Smooth muscle cell (in vitro differentiated cells): ENCODE results near the gene PAH. TPM values are rescaled to one million over a fixed set of nuclear protein-coding genes. Genes with fewer than 3 reads are reported as not detected.
A peak's percentile ranks its signal among the peaks of the same experiment; 100 is the strongest.

Source experiments
- DNase-seq: peaks from one replicate; lab custom pipeline; 2025; ENCODE audit not compliant: unreplicated experiment; lab: John Stamatoyannopoulos, UW
- H2AFZ ChIP-seq: fragments of 200-600 bp; sonication (generic); 2 replicates; pipeline ENCODE4 v1.6.0; 2016; ENCODE audit warnings: antibody characterized with exemption, low read depth, mild to moderate bottlenecking
- H3F3A ChIP-seq: fragments of 200-600 bp; sonication (generic); 2 replicates; pipeline ENCODE4 v1.6.0; 2017; ENCODE audit warnings: antibody characterized with exemption, low read depth
- H3K27ac ChIP-seq: fragments of 200-600 bp; sonication (generic); 2 replicates; pipeline ENCODE4 v1.5.1; 2016; ENCODE audit warnings: low read depth, mild to moderate bottlenecking
- H3K27me3 ChIP-seq: fragments of 200-600 bp; sonication (generic); 2 replicates; pipeline ENCODE4 v1.6.1; 2016; ENCODE audit warnings: low read depth, mild to moderate bottlenecking
- H3K36me3 ChIP-seq: fragments of 200-600 bp; sonication (generic); 2 replicates; pipeline ENCODE4 v1.5.1; 2016; ENCODE audit warnings: low read depth
- H3K4me1 ChIP-seq: fragments of 200-600 bp; sonication (generic); 2 replicates; pipeline ENCODE4 v1.5.1; 2016; ENCODE audit warnings: low read depth
- H3K4me2 ChIP-seq: fragments of 200-600 bp; sonication (generic); 2 replicates; pipeline ENCODE4 v1.6.0; 2016; ENCODE audit warnings: mild to moderate bottlenecking
- H3K4me3 ChIP-seq: fragments of 200-600 bp; sonication (generic); 2 replicates; pipeline ENCODE4 v1.5.1; 2016; ENCODE audit warnings: mild to moderate bottlenecking
- H3K79me2 ChIP-seq: fragments of 200-600 bp; sonication (generic); 2 replicates; pipeline ENCODE4 v1.6.0; 2016; ENCODE audit warnings: low read depth, mild to moderate bottlenecking
- H3K9ac ChIP-seq: fragments of 200-600 bp; sonication (generic); 2 replicates; pipeline ENCODE4 v1.6.0; 2016; ENCODE audit warnings: low read depth
- H3K9me3 ChIP-seq: fragments of 200-600 bp; sonication (generic); replicated peaks from 2 replicates; pipeline ENCODE4 v1.5.1; 2016; ENCODE audit warnings: low read depth
- H4K20me1 ChIP-seq: fragments of 200-600 bp; sonication (generic); 2 replicates; pipeline ENCODE4 v1.6.0; 2016; ENCODE audit warnings: low read depth
- CTCF ChIP-seq: fragments of 200-600 bp; sonication (generic); IDR thresholded peaks from 2 replicates; pipeline ENCODE4 v1.5.1; 2017; ENCODE audit warnings: borderline replicate concordance, mild to moderate bottlenecking, antibody characterized with exemption; ENCODE audit not compliant: insufficient read depth, poor library complexity, severe bottlenecking
- WGBS: methylation state at CpG from one replicate; pipeline ENCODE4 v1.1.7; 2016; ENCODE audit warnings: low lambda C conversion rate; 5-methylcytosine and 5-hydroxymethylcytosine counted together
- polyA plus RNA-seq: library from polyadenylated mRNA; unstranded; fragments of >200 nt; fragmentation: Nextera tagmentation; extraction: Ambion mirVana; gene quantifications from 2 replicates; pipeline ENCODE4 v1.2.1, GENCODE V29; 2016
- total RNA-seq: library from RNA; depleted of rRNA; stranded (reverse); fragments of >200 nt; gene quantifications from 2 replicates; pipeline ENCODE4 v1.2.3, GENCODE V29; 2014

The PAH gene
- total and polyA plus RNA-seq, 2 experiments from 2014 or later, result not detected

DNA sequence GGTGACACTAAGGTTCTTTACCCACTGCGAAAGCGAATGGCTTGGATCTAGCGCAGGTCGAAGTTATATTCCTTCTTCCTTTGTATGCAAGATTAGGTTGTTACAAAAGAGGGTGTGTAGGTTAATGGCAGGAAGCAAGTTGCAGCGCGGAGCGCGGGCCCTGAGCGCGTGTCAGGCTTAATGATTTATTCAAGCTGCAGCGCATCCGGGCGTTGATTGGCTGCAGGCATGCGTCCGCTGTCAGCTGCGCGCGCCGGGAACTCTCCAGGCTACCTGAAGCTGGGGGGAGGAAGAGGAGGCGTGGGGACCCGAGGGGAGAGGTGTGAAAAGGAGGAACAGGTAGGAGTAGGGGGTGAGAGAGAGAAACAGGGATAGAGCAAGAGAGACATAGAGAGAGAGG is 47.8 kb upstream of the PAH start:
- H3K4me3 ChIP-seq, result peak overlapping the region; percentile 13
- peaks cover 17% of the 10 kb centered on the region for H3K4me1 ChIP-seq
- 2% methylated on average over 19 of the region's 21 CpGs for WGBS
- H3K9me3 ChIP-seq, result no peaks in the 10 kb centered on the region
- no peak for DNase-seq
- H4K20me1 ChIP-seq, result no peaks in the 10 kb centered on the region
- no peak overlapping the region for H3K27ac ChIP-seq
- H3K4me2 ChIP-seq, result peak overlapping the region; percentile 60
- H3K27me3 ChIP-seq, result peaks cover 99% of the 10 kb centered on the region
- no peak for TF ChIP-seq CTCF
- no peak overlapping the region for H2AFZ ChIP-seq
- H3F3A ChIP-seq, result no peaks in the 10 kb centered on the region
- H3K36me3 ChIP-seq, result no peaks in the 10 kb centered on the region
- no peaks in the 10 kb centered on the region for H3K79me2 ChIP-seq
- no peak overlapping the region for H3K9ac ChIP-seq

DNA sequence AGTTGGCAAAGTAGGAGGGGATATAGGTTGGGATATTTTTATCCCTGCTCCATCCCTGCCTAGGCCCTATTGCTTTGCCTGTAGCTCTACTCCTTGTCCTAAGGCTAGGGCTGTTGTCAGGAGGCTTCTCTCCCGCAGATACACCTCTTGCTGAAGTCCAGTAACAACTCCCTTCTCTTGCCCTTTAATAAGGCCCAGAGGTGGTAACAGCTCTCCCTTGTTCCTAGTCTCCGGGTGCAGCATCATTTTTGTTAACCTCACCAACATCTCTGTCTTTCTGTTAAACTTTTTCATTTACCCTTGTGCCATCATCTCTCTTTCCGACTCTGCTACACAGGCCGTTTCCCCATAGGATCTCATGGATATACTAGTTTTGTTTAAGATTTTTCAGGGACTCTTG is 46.8 kb upstream of the PAH start:
- peaks cover 19% of the 10 kb centered on the region for H3K4me1 ChIP-seq
- H3K4me3 ChIP-seq, result no peak overlapping the region
- H2AFZ ChIP-seq, result no peak overlapping the region
- no peaks in the 10 kb centered on the region for H3K9me3 ChIP-seq
- no peaks in the 10 kb centered on the region for H3F3A ChIP-seq
- H3K36me3 ChIP-seq, result no peaks in the 10 kb centered on the region
- H3K27ac ChIP-seq, result no peak overlapping the region
- no peaks in the 10 kb centered on the region for H3K79me2 ChIP-seq
- no peak overlapping the region for H3K9ac ChIP-seq
- H3K4me2 ChIP-seq, result no peak overlapping the region
- H4K20me1 ChIP-seq, result no peaks in the 10 kb centered on the region
- no peak for DNase-seq
- peaks cover 99% of the 10 kb centered on the region for H3K27me3 ChIP-seq
- WGBS, result 82% methylated on average over 4 of the region's 4 CpGs
- TF ChIP-seq CTCF, result no peak

DNA sequence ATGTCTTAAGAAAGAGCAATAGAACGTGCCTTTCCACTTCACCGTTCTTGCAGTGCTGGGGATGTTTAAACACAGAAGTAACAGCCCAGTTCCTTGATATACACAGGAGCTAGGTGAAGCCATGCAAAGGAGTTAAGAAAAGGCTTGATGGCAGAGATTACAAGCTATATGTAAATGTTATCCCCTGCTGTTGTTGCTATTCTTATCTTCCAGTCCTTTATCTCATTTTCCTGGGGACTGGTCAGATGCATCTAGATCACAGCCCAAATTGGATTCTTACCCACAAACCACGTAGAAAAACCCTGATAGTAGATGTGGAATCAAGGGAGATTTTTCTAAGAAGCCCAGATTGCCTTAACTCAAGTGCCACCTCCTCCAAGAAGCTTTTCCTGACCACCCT is 45.9 kb upstream of the PAH start:
- 1% methylated on average over 3 of the region's 3 CpGs for WGBS
- DNase-seq, result no peak
- Histone ChIP-seq H3K36me3 (no peaks in the 10 kb centered on the region), H3K27ac (no peak overlapping the region), H3K79me2 (no peaks in the 10 kb centered on the region), H3K9ac (no peak overlapping the region), H3K27me3 (peaks cover 99% of the 10 kb centered on the region), H3F3A (no peaks in the 10 kb centered on the region), H3K9me3 (no peaks in the 10 kb centered on the region), H3K4me3 (no peak overlapping the region), H3K4me1 (peaks cover 22% of the 10 kb centered on the region), H2AFZ (no peak overlapping the region), H3K4me2 (no peak overlapping the region), H4K20me1 (no peaks in the 10 kb centered on the region)
- no peak for TF ChIP-seq CTCF

- no peak for TF ChIP-seq CTCF
- H3K27me3 ChIP-seq, result peaks cover 99% of the 10 kb centered on the region
These were observed 45.5 kb upstream of the PAH start for GRCh38 chr12:102962532-102962931.

More at GRCh38 chr12:102962532-102962931, 45.5 kb upstream of the PAH start:
- Histone ChIP-seq H3F3A (no peaks in the 10 kb centered on the region), H2AFZ (no peak overlapping the region), H3K4me2 (peak overlapping the region; percentile 61), H3K27ac (no peak overlapping the region), H3K9me3 (no peaks in the 10 kb centered on the region), H3K79me2 (no peaks in the 10 kb centered on the region), H3K4me1 (peaks cover 26% of the 10 kb centered on the region), H4K20me1 (no peaks in the 10 kb centered on the region), H3K4me3 (peak overlapping the region; percentile 26), H3K36me3 (no peaks in the 10 kb centered on the region), H3K9ac (no peak overlapping the region)
- DNase-seq, result no peak
- WGBS, result 11% methylated on average over 11 of the region's 11 CpGs
